CD4-positive, CD25-positive, alpha-beta regulatory T cell (primary cell): ENCODE data around the gene FRMD1. TPM values are rescaled to one million over a fixed set of nuclear protein-coding genes. Genes with fewer than 3 reads are reported as not detected.

Experiments
- ATAC-seq, 2 donors: fragments of 150-1000 bp; cut with Tn5 transposase; one replicate each; pipeline ENCODE4 v1.10.0; 2021; ENCODE audit warnings: low read depth in 2 of 2, moderate number of reproducible peaks in 2 of 2, moderate library complexity in 1 of 2
- DNase-seq, 3 donors: peaks; one replicate each; pipeline versions ENCODE4 v3.0.0 to v3.0.0-alpha.2; 2012 to 2022; ENCODE audit warnings: mixed read lengths in 1 of 3
- H3K27ac ChIP-seq: one replicate; pipeline ENCODE4 v1.7.0; 2013; ENCODE audit warnings: mild to moderate bottlenecking, low read length; ENCODE audit not compliant: insufficient read depth, poor library complexity, severe bottlenecking
- H3K27me3 ChIP-seq: one replicate; pipeline ENCODE4 v1.7.0; 2013; ENCODE audit warnings: low read length; ENCODE audit not compliant: control insufficient read depth, insufficient read depth
- H3K36me3 ChIP-seq: one replicate; pipeline ENCODE4 v1.7.0; 2013; ENCODE audit warnings: mild to moderate bottlenecking, low read length, moderate library complexity; ENCODE audit not compliant: control insufficient read depth, insufficient read depth
- H3K4me1 ChIP-seq: 2 replicates; pipeline ENCODE4 v1.7.0; 2013; ENCODE audit warnings: mild to moderate bottlenecking, low read length; ENCODE audit not compliant: insufficient read depth, control insufficient read depth, poor library complexity, severe bottlenecking
- H3K4me3 ChIP-seq: one replicate; pipeline ENCODE4 v1.7.0; 2013; ENCODE audit warnings: low read depth, mild to moderate bottlenecking, low read length, moderate library complexity
- H3K9me3 ChIP-seq, 2 experiments: 1 replicate in 1 of 2; 2 replicates in 1 of 2; pipeline ENCODE4 v1.7.0; 2013; ENCODE audit warnings: low read length in 2 of 2, mild to moderate bottlenecking in 1 of 2, moderate library complexity in 1 of 2; ENCODE audit not compliant: control insufficient read depth in 2 of 2
- H3K27ac Mint-ChIP-seq, 3 donors: one replicate each; pipeline ENCODE4 v1.8.0; 2020 to 2022; ENCODE audit warnings: mild to moderate bottlenecking in 3 of 3, mixed read lengths in 3 of 3, moderate library complexity in 2 of 3
- H3K27me3 Mint-ChIP-seq: one replicate; pipeline ENCODE4 v1.8.0; 2022; ENCODE audit warnings: mild to moderate bottlenecking, mixed read lengths
- H3K36me3 Mint-ChIP-seq: one replicate; pipeline ENCODE4 v1.8.0; 2020; ENCODE audit warnings: mixed read lengths
- H3K4me1 Mint-ChIP-seq, 4 donors: one replicate each; pipeline ENCODE4 v1.8.0; 2020 to 2022; ENCODE audit warnings: mixed read lengths in 4 of 4, mild to moderate bottlenecking in 1 of 4
- H3K4me3 Mint-ChIP-seq, 4 donors: one replicate each; pipeline ENCODE4 v1.8.0; 2020 to 2022; ENCODE audit warnings: mild to moderate bottlenecking in 4 of 4, mixed read lengths in 4 of 4, moderate library complexity in 3 of 4
- H3K9me3 Mint-ChIP-seq, 7 donors: one replicate each; pipeline ENCODE4 v1.8.0; 2020 to 2022; ENCODE audit warnings: mixed read lengths in 7 of 7, mild to moderate bottlenecking in 3 of 7, moderate library complexity in 2 of 7
- polyA plus RNA-seq, 4 donors: library from polyadenylated mRNA; unstranded; fragments of 300-500 nt; fragmentation: Illumina TruSeq; gene quantifications; one replicate each; pipeline ENCODE4 v1.2.3, GENCODE V29; 2021
- total RNA-seq: library from RNA; stranded (reverse); gene quantifications from one replicate; pipeline ENCODE4 v1.2.3, GENCODE V29; 2022

The FRMD1 gene
- total and polyA plus RNA-seq, 5 donors from 2014 or later: not detected

- no peak for ATAC-seq
- no peaks in the 10 kb centered on the region for H3K27me3 ChIP-seq
- no peaks in the 10 kb centered on the region for H3K27me3 Mint-ChIP-seq
- H3K36me3 ChIP-seq: no peaks in the 10 kb centered on the region
- no peaks in the 10 kb centered on the region for H3K36me3 Mint-ChIP-seq
- H3K4me1 ChIP-seq: no peaks in the 10 kb centered on the region
- DNase-seq: no peak
- H3K27ac Mint-ChIP-seq: no peak overlapping the region
- peaks cover 6 to 34% of the 10 kb centered on the region in 2 experiments for H3K9me3 ChIP-seq
- H3K4me1 Mint-ChIP-seq: no peaks in the 10 kb centered on the region
- H3K4me3 ChIP-seq: no peak overlapping the region
- no peak overlapping the region for H3K4me3 Mint-ChIP-seq
- peaks cover 0 to 17% (median 0%) of the 10 kb centered on the region in 7 donors for H3K9me3 Mint-ChIP-seq
- no peak overlapping the region for H3K27ac ChIP-seq
These were observed 35.7 kb downstream of the FRMD1 start for GRCh38 chr6:168043193-168043847.

- Histone ChIP-seq H3K27me3 (no peaks in the 10 kb centered on the region), H3K9me3 (peaks cover 6 to 34% of the 10 kb centered on the region in 2 experiments), H3K36me3 (no peaks in the 10 kb centered on the region), H3K4me1 (no peaks in the 10 kb centered on the region), H3K4me3 (no peak overlapping the region), H3K27ac (no peak overlapping the region)
- Mint-ChIP-seq H3K27ac (no peak overlapping the region), H3K4me1 (no peaks in the 10 kb centered on the region), H3K36me3 (no peaks in the 10 kb centered on the region), H3K27me3 (no peaks in the 10 kb centered on the region), H3K4me3 (no peak overlapping the region), H3K9me3 (peaks cover 0 to 21% (median 0%) of the 10 kb centered on the region in 7 donors)
- ATAC-seq (no peak), DNase-seq (no peak)
These were observed 36.4 kb downstream of the FRMD1 start for GRCh38 chr6:168042426-168043192.

- no peak for DNase-seq
- Histone ChIP-seq H3K4me3 (no peak overlapping the region), H3K9me3 (peaks cover 6 to 34% of the 10 kb centered on the region in 2 experiments), H3K36me3 (no peaks in the 10 kb centered on the region), H3K27ac (no peak overlapping the region), H3K27me3 (no peaks in the 10 kb centered on the region), H3K4me1 (no peaks in the 10 kb centered on the region)
- H3K27me3 Mint-ChIP-seq: no peaks in the 10 kb centered on the region
- H3K4me1 Mint-ChIP-seq: no peaks in the 10 kb centered on the region
- no peak overlapping the region for H3K4me3 Mint-ChIP-seq
- H3K9me3 Mint-ChIP-seq: peaks cover 0 to 21% (median 2%) of the 10 kb centered on the region in 7 donors
- ATAC-seq: no peak
- no peaks in the 10 kb centered on the region for H3K36me3 Mint-ChIP-seq
- no peak overlapping the region for H3K27ac Mint-ChIP-seq
These were observed 37.1 kb downstream of the FRMD1 start for GRCh38 chr6:168041928-168042327.

DNA sequence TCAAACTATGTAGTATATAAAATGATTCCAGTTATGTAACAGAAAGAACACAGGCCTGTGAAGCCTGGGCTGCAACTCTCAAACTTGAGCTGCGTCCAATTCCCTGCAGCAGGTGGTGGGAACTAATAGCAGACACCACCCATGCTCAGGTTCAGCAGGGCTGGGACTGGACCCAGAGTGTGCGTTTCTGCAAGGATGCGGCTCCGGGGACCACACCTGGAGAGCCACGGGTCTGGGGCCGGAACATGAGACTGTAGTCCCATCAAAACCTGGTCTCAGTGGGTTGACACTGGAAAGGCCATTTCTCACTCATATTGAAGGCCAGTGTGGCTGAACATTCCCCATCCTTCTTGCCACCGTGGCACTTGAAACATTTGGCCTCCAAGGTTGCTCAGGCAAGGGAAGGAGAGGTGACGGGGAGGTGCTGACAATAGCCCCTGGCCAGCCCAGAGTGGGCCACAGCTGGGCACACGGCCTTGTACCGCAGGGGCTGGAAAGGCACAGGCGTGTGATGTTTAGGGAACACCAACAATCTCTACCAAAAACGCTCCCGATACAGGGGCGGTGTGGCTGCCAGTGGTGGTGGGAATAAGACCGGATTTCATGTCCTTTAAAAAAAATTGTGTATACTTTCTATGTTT is 38.0 kb downstream of the FRMD1 start:
- H3K9me3 Mint-ChIP-seq: peaks cover 0 to 22% (median 2%) of the 10 kb centered on the region in 7 donors
- no peak overlapping the region for H3K4me3 Mint-ChIP-seq
- ATAC-seq: no peak
- Histone ChIP-seq H3K27ac (no peak overlapping the region), H3K27me3 (no peaks in the 10 kb centered on the region), H3K9me3 (peaks cover 6 to 34% of the 10 kb centered on the region in 2 experiments), H3K4me3 (no peak overlapping the region), H3K4me1 (no peaks in the 10 kb centered on the region), H3K36me3 (no peaks in the 10 kb centered on the region)
- no peak for DNase-seq
- no peak overlapping the region for H3K27ac Mint-ChIP-seq
- no peaks in the 10 kb centered on the region for H3K36me3 Mint-ChIP-seq
- peaks cover 0 to 2% (median under 1%) of the 10 kb centered on the region in 4 donors for H3K4me1 Mint-ChIP-seq
- H3K27me3 Mint-ChIP-seq: no peaks in the 10 kb centered on the region

DNA sequence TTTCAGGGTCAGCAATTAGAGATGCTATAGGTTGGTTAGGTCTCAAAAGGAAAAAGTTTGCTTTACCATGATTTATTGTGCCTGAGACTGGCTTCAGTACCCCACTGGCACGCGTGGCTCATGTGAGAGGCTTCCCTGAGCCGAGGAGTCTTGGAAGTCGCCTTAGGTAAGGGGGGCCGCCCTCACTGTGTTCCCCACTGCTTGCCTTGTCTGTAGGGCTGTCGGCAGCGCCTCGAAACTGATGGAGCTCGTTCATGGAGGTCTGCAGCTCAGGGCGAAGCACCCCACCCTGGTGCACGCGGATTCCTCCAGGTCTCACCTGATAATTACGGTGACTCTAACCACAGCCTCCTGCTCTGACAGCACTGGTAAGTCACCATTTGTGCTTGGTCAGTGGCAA is 39.2 kb downstream of the FRMD1 start:
- Histone ChIP-seq H3K27ac (no peak overlapping the region), H3K36me3 (no peaks in the 10 kb centered on the region), H3K27me3 (no peaks in the 10 kb centered on the region), H3K4me1 (no peaks in the 10 kb centered on the region), H3K4me3 (no peak overlapping the region), H3K9me3 (peaks cover 6 to 34% of the 10 kb centered on the region in 2 experiments)
- DNase-seq (no peak), ATAC-seq (no peak)
- H3K9me3 Mint-ChIP-seq: peaks cover 0 to 23% (median 4%) of the 10 kb centered on the region in 7 donors
- no peaks in the 10 kb centered on the region for H3K36me3 Mint-ChIP-seq
- no peak overlapping the region for H3K4me3 Mint-ChIP-seq
- no peaks in the 10 kb centered on the region for H3K27me3 Mint-ChIP-seq
- H3K27ac Mint-ChIP-seq: no peak overlapping the region
- peaks cover 0 to 9% (median 1%) of the 10 kb centered on the region in 4 donors for H3K4me1 Mint-ChIP-seq

DNA sequence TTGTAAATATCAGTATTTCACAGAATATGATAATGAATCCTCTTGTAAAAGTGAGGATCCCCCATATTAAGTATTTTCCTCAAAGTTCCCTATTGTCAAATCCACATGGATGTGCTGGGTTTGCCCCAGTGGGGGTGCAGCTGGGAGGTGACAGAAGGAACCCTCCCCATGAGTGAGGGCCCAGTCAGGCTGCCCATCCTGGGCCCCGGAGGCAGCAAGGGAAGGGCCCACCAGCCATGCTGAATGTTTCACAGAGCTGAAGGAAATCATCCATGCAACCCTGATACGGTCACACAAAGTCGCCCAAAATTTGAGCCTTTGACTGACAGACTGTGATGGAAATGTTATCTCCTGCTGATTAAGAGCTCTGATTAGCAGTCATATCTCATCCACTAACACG is 39.7 kb downstream of the FRMD1 start:
- Histone ChIP-seq H3K4me3 (no peak overlapping the region), H3K27ac (no peak overlapping the region), H3K27me3 (no peaks in the 10 kb centered on the region), H3K9me3 (peaks cover 6 to 34% of the 10 kb centered on the region in 2 experiments), H3K4me1 (no peaks in the 10 kb centered on the region), H3K36me3 (no peaks in the 10 kb centered on the region)
- Mint-ChIP-seq H3K4me1 (peaks cover 0 to 10% (median 1%) of the 10 kb centered on the region in 4 donors), H3K9me3 (peaks cover 0 to 26% (median 4%) of the 10 kb centered on the region in 7 donors), H3K4me3 (no peak overlapping the region), H3K27me3 (no peaks in the 10 kb centered on the region), H3K27ac (no peak overlapping the region), H3K36me3 (no peaks in the 10 kb centered on the region)
- ATAC-seq (no peak), DNase-seq (no peak)

DNA sequence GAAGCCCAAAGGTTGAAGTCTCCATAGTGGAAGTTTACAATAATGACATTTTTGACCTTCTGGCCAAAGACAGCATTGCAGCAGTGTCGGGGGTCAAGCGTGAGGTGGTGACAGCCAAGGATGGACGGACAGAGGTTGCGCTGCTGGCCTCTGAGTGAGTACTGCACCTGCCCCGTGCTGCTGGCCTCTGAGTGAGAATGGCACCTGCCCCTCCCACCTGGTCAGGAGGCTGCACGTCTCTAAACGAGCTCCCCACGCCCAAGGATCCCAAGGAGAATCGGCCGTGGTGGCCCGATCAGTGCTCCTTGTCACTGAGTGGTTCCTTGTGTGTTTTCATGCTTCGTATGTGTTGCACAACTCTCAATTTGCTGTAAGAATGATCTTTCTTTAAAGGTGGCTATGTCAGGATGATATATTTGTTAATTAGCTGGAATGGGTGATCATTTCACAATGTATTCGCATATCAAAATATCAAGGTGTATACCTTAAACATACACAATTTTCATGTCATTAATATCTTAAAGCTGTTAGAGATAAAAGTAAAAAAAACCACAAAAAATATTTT is 40.4 kb downstream of the FRMD1 start:
- no peaks in the 10 kb centered on the region for H3K27me3 Mint-ChIP-seq
- ATAC-seq (no peak), DNase-seq (no peak)
- H3K9me3 ChIP-seq: peaks cover 6 to 34% of the 10 kb centered on the region in 2 experiments
- H3K36me3 Mint-ChIP-seq: no peaks in the 10 kb centered on the region
- H3K4me1 ChIP-seq: no peaks in the 10 kb centered on the region
- H3K27me3 ChIP-seq: no peaks in the 10 kb centered on the region
- no peak overlapping the region for H3K4me3 Mint-ChIP-seq
- no peak overlapping the region for H3K27ac ChIP-seq
- peaks cover 0 to 10% (median 1%) of the 10 kb centered on the region in 4 donors for H3K4me1 Mint-ChIP-seq
- no peaks in the 10 kb centered on the region for H3K36me3 ChIP-seq
- H3K27ac Mint-ChIP-seq: no peak overlapping the region
- no peak overlapping the region for H3K4me3 ChIP-seq
- peaks cover 0 to 26% (median 4%) of the 10 kb centered on the region in 7 donors for H3K9me3 Mint-ChIP-seq
